Mesothelial cell of epicardium (in vitro differentiated cells): Measurements from ENCODE around the gene SETD1B. TPM values are rescaled to one million over a fixed set of nuclear protein-coding genes. Genes with fewer than 3 reads are reported as not detected.

Experiments
- DNase-seq, 2 experiments: peaks; one replicate each; pipeline ENCODE4 v3.0.0; 2021; ENCODE audit warnings: low spot score in 2 of 2; ENCODE audit not compliant: unreplicated experiment in 2 of 2
- H3K27ac Mint-ChIP-seq: 2 replicates; pipeline ENCODE4 v1.8.0; 2021; ENCODE audit warnings: mixed read lengths
- H3K27me3 Mint-ChIP-seq: 2 replicates; pipeline ENCODE4 v1.8.0; 2021; ENCODE audit warnings: low read depth, mixed read lengths
- H3K36me3 Mint-ChIP-seq: 2 replicates; pipeline ENCODE4 v1.8.0; 2021; ENCODE audit warnings: mixed read lengths
- H3K4me1 Mint-ChIP-seq: 2 replicates; pipeline ENCODE4 v1.8.0; 2021; ENCODE audit warnings: mixed read lengths
- H3K4me3 Mint-ChIP-seq: 2 replicates; pipeline ENCODE4 v1.8.0; 2021; ENCODE audit warnings: mild to moderate bottlenecking, moderate library complexity, mixed read lengths
- H3K9me3 Mint-ChIP-seq: 2 replicates; pipeline ENCODE4 v1.8.0; 2021; ENCODE audit warnings: mixed read lengths
- CTCF ChIP-seq: fragments of 200-600 bp; sonication (generic); IDR thresholded peaks from one replicate; pipeline ENCODE4 v1.5.0; 2021; ENCODE audit warnings: antibody characterized with exemption; ENCODE audit not compliant: unreplicated experiment
- total RNA-seq: library from RNA; stranded (reverse); gene quantifications from 3 replicates; pipeline ENCODE4 v1.2.1, GENCODE V29; 2021

SETD1B gene
- total RNA-seq, 1 donor from 2014 or later = 27.2 TPM

- TF ChIP-seq CTCF = no peak
- H3K9me3 Mint-ChIP-seq = no peaks in the 10 kb centered on the region
- H3K27me3 Mint-ChIP-seq = no peaks in the 10 kb centered on the region
- no peak for DNase-seq
- peaks cover 17% of the 10 kb centered on the region for H3K36me3 Mint-ChIP-seq
- peaks cover 35% of the 10 kb centered on the region for H3K4me1 Mint-ChIP-seq
- H3K27ac Mint-ChIP-seq = peak overlapping the region; percentile 20
- H3K4me3 Mint-ChIP-seq = peak overlapping the region; percentile 78
Observed at GRCh38 chr12:121810833-121811433, 7.1 kb downstream of the SETD1B start.

DNA sequence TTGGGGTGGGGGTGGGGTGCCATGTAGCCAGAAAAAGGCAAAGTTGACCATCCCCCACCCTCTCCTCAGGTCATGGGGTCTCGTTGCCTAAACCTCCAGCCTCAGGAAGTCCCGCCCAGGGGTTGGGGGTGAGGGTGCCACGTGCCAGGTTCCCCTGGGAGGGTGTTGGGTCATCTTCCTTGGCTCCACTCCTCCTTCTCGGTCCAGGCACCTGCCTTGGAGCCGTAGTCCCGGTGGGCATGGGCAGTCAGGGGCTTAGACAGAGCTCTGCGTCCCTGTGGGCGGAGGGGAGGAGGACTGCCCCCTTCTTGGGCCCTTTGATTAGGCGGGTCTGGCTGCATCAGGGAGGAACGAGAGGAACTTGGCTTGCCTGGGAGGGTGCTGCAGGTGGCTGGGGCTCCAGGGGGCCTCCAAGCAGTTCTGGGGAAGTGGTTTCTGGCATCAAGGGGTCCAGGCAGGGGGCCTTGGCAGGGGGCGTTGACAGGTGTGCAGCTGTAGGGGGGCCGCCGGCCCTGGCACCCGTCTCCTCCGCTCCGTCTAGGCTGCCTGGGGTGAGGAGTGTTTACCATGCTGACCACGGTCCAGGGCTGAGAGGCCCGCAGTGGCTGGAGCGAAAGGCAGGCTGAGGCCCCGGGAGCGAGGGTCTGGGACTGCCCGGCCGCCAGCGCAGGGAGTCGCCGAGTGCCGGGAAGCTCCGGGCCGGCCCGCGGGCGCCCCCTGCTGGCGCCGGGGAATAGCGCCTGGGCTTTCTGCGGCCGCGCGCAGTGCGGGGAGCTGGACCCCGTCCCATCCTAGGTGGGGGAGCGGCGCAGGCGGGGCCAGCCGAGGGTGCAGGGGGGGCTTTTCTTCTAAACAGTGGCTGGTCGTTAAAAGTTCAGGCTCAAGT lies 7.9 kb downstream of the SETD1B start:
- Mint-ChIP-seq H3K27ac (peak overlapping the region; percentile 87), H3K9me3 (no peaks in the 10 kb centered on the region), H3K36me3 (peaks cover 22% of the 10 kb centered on the region), H3K27me3 (no peaks in the 10 kb centered on the region), H3K4me1 (peaks cover 28% of the 10 kb centered on the region), H3K4me3 (peak overlapping the region; percentile 78)
- TF ChIP-seq CTCF = peak; percentile 99
- DNase-seq = peak; percentile 77 to 90

DNA sequence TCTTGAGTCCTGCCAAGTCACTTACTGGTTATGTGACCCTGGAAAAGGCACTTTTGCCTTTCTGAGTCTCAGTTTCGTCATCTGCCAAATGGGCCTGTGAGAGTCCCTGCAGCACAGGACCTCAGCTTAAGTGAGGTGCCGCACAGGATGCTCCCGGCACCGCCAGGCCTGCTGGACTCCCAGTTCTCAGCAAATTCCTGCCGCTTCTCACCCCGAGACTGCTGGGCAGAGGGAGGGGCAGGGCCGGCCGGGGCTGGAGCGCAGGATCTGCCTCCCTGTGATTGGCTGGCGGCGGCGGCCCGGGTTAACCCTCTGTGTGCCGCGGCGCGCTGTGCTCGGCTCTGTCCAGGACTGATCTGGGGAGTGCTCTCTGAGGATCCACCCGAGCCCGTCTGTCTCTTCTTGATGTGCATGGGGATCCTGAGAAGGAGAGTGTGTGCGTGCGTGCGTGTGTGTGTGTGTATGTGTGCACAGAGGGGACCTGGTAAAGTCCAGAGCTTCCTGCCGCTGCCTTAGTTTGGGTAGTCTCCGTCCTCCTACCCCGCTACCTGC lies 8.6 kb downstream of the SETD1B start:
- H3K27ac Mint-ChIP-seq = peak overlapping the region; percentile 87
- peak; percentile 71 for TF ChIP-seq CTCF
- H3K9me3 Mint-ChIP-seq = no peaks in the 10 kb centered on the region
- H3K27me3 Mint-ChIP-seq = no peaks in the 10 kb centered on the region
- peak in 1 of 2 experiments; percentile 80 for DNase-seq
- peaks cover 23% of the 10 kb centered on the region for H3K36me3 Mint-ChIP-seq
- H3K4me3 Mint-ChIP-seq = peak overlapping the region; percentile 78
- H3K4me1 Mint-ChIP-seq = peaks cover 26% of the 10 kb centered on the region

GRCh38 chr12:121812921-121813896 lies 9.4 kb downstream of the SETD1B start:
- H3K4me1 Mint-ChIP-seq = peaks cover 26% of the 10 kb centered on the region
- H3K27ac Mint-ChIP-seq = peak overlapping the region; percentile 71
- DNase-seq = no peak
- H3K9me3 Mint-ChIP-seq = no peaks in the 10 kb centered on the region
- H3K36me3 Mint-ChIP-seq = peaks cover 29% of the 10 kb centered on the region
- H3K4me3 Mint-ChIP-seq = peak overlapping the region; percentile 78
- no peak for TF ChIP-seq CTCF
- no peaks in the 10 kb centered on the region for H3K27me3 Mint-ChIP-seq

- DNase-seq = no peak
- no peaks in the 10 kb centered on the region for H3K27me3 Mint-ChIP-seq
- peaks cover 26% of the 10 kb centered on the region for H3K4me1 Mint-ChIP-seq
- peaks cover 24% of the 10 kb centered on the region for H3K36me3 Mint-ChIP-seq
- H3K27ac Mint-ChIP-seq = no peak overlapping the region
- no peaks in the 10 kb centered on the region for H3K9me3 Mint-ChIP-seq
- no peak for TF ChIP-seq CTCF
- no peak overlapping the region for H3K4me3 Mint-ChIP-seq
Observed at GRCh38 chr12:121813951-121814350, 10.1 kb downstream of the SETD1B start.
